GM12801 (cell line): ENCODE data around the gene CDK5.

Experiments used
- TF ChIP-seq, protein P1 (sequence below): IDR thresholded peaks from one replicate; pipeline ENCODE4 v1.5.1; 2011; ENCODE audit warnings: control low read depth; ENCODE audit not compliant: insufficient read length; ENCODE audit errors: extremely low read depth

Gene CDK5

DNA sequence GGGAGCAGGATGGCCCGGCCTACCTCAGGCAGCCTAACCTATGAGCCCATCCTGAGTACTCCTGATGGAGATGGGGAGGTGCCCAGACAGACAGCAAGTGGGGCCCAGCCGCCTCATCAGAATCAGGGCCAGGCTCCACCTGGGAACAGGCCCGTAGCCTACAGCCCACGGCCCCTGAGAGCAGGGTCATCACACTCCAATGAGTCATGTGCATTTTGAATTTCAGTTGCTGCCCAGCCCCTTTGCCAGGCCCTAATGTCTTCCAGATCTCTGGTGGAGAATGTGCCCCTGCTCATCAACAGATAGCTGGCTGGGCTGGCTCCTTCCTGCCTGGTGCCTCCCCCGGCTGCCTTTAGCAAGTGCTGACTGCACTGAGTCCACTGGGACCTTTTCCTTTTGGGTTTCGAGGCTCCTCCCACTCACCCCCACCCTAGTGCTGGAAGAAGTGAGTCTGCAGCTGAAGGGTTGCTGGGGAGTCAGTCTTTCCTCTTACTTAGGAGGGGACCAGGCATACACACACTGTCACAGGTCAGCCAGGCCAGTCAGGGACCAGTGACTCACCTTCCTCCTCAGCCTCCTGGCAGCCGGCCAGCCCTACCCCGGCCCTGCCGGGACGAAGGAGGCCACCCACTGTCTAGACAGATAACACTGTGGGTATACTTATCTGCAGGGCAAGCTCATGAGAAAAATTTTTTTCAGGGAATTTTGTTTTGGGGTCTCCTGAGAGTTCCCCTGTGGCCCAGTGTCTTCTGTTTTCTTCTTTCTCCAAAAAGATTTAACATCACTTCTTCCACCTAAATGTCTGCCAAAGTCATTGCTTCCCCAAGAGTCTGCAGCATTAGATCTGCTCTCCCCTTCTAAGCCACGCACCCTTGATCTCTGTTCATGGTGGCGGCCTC is 18.5 kb downstream of the CDK5 start:
- TF ChIP-seq, protein P1, sequence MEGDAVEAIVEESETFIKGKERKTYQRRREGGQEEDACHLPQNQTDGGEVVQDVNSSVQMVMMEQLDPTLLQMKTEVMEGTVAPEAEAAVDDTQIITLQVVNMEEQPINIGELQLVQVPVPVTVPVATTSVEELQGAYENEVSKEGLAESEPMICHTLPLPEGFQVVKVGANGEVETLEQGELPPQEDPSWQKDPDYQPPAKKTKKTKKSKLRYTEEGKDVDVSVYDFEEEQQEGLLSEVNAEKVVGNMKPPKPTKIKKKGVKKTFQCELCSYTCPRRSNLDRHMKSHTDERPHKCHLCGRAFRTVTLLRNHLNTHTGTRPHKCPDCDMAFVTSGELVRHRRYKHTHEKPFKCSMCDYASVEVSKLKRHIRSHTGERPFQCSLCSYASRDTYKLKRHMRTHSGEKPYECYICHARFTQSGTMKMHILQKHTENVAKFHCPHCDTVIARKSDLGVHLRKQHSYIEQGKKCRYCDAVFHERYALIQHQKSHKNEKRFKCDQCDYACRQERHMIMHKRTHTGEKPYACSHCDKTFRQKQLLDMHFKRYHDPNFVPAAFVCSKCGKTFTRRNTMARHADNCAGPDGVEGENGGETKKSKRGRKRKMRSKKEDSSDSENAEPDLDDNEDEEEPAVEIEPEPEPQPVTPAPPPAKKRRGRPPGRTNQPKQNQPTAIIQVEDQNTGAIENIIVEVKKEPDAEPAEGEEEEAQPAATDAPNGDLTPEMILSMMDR, result no peak

DNA sequence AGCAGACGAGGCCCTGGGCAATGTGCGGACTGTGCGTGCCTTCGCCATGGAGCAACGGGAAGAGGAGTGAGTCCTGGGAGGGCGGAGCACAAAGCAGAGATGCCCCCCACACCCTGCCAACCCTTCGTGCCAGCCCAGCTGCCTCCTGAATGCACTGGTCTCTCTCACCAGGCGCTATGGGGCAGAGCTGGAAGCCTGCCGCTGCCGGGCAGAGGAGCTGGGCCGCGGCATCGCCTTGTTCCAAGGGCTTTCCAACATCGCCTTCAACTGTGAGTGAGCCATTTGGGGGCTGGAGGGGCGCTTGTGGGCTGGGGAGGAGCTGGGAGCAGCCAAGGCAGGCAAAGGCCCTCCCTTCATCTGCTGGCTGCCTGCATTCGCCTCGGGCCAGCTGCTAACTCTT is 21.8 kb downstream of the CDK5 start:
- TF ChIP-seq, protein P1, result no peak

DNA sequence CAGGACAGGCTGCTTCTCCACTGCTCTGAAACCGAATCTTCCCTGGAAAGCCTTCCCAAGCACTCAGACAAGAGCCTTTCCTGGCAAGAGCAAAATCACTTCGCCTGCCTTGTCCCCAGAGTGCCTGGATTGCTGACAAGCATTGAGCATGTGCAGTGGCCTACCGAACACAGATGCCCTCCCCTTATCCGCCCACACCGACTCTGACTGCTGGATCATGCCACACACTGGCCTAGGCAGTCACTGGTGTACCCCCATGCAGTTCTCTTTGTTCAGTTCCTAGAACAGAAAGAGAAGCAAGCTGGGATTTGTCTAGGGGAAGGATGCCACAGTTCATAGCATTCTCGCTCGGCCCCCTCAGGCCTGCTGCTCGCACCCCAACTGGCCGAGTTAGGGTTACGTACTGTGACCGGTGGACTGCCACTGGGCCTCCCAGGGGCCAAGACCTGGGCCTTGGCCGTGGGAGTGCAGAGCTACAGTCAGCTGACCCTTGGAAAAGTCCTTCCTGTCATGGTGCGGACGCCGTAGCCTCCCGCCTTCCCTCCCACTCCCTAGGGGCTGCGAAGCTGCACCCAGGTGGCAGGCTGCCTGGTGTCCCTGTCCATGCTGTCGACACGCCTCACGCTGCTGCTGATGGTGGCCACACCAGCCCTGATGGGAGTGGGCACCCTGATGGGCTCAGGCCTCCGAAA is 22.5 kb downstream of the CDK5 start:
- TF ChIP-seq, protein P1, result no peak

DNA sequence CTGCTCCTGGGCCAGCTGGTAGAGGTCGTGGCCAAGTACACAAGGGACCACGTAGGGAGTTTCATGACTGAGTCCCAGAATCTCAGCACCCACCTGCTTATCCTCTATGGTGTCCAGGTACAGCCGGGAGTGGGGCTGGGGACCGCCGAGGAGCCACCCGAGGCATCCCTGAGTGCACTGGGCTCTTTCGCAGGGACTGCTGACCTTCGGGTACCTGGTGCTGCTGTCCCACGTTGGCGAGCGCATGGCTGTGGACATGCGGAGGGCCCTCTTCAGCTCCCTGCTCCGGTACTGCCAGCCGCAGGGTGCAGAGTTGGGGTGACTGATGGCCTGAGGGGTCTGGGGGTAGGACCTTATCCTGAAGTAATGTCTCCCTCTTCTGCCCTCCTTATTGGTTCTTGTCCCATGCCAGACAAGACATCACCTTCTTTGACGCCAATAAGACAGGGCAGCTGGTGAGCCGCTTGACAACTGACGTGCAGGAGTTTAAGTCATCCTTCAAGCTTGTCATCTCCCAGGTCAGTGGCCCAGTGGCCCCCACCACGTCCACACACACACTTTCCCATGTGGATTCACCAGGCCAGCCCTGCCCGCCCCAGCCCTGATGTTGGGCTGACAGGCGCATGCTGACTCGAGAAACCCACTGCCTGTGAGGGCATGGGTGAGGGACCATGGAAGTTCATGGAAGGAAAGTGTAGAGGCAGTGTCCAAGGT is 23.2 kb downstream of the CDK5 start:
- TF ChIP-seq, protein P1, result no peak

DNA sequence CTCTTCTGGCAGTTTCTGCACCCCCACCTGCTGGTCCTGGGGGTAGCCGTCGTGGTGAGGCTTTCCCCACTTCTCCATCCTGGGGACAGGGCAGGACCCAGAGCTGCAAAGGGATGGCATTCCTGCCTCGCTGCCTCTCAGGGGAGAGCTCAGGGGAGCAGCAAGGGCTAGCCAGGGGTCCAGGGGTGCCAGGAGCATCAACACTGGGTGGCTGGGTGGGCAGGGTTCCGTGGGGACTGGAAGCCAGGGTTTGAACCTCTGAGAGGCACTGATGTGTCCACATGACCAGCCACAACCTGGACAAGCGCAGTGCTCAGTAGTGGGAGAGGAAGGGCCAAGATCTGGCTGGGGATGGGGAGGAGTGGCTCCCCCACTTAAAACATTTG is 23.8 kb downstream of the CDK5 start:
- TF ChIP-seq, protein P1, result no peak

DNA sequence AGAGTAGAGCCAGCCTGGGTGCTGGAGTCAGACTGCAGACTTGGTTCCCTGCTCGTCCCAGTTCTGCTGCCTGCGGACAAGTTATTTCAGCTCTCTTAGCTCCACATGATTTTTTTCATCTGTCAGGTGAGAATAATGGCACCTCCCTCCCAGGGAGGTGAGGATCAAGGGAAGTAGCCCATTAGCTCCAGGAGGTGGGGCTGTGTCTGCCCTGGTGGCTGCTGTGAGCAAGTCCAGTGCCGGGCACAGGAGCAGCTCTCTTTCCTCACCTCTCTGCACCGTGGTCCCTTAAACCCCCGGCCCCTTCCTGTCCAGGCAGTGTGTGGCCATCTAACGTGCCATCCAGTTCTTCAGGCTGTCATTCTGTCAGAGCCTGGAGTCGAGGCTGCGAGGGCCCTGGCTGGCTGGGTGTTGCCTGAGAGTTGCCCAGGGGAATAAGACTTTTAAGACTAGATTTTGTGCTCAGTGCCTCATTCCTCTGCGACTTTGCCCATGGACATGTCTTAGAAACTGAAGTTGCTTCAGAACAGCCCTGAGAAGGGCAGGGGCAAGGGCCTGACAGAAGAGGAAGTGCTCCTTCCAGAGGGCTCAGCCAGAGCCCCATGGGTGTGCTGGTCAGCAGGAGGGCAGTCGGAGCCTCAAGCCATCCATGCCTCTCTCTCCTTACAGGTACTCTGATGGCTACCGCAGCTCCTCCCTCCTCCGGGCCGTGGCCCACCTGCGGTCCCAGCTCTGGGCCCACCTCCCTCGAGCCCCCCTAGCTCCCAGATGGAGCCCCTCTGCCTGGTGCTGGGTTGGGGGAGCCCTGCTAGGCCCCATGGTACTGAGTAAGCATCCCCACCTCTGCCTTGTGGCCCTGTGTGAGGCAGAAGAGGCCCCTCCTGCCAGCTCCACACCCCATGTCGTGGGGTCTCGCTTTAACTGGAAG is 24.5 kb downstream of the CDK5 start:
- TF ChIP-seq, protein P1, result no peak
